Hepatocyte (in vitro differentiated cells): Measurements from ENCODE around the gene TIMM8B.

Experiments used
- CTCF ChIP-seq: fragments of 200-600 bp; sonication (generic); IDR thresholded peaks from 2 replicates; pipeline ENCODE4 v1.5.1; 2016; ENCODE audit warnings: antibody characterized with exemption, mild to moderate bottlenecking; ENCODE audit not compliant: poor library complexity
- EZH2 ChIP-seq: fragments of 200-600 bp; sonication (generic); IDR thresholded peaks from 2 replicates; pipeline ENCODE4 v1.6.1; 2016; ENCODE audit warnings: antibody characterized with exemption, mild to moderate bottlenecking, borderline replicate concordance
- EZH2phosphoT487 ChIP-seq: fragments of 200-600 bp; sonication (generic); IDR thresholded peaks from one replicate; pipeline ENCODE4 v1.6.1; 2018; ENCODE audit warnings: antibody characterized with exemption, mild to moderate bottlenecking, low read depth, moderate library complexity; ENCODE audit not compliant: unreplicated experiment, severe bottlenecking

GRCh38 chr11:112100462-112100861 is 13.9 kb upstream of the TIMM8B start:
- TF ChIP-seq CTCF, result no peak
- no peak for TF ChIP-seq EZH2
- no peak for TF ChIP-seq EZH2phosphoT487
